Lower lobe of right lung (tissue), 2 donors: ENCODE data around the gene NKAIN2. TPM values are rescaled to one million over a fixed set of nuclear protein-coding genes. Genes with fewer than 3 reads are reported as not detected.

ENCODE experiments used
- ATAC-seq, 2 donors: fragments of 200-7000 bp; cut with Tn5 transposase; one replicate each; pipeline ENCODE4 v1.9.1; 2020 to 2022; ENCODE audit warnings: mild to moderate bottlenecking in 2 of 2, moderate library complexity in 2 of 2
- DNase-seq: peaks from one replicate; pipeline ENCODE4 v3.0.0-alpha.2; 2020
- H3K27ac ChIP-seq: fragments of 200-600 bp; one replicate; pipeline ENCODE4 v1.8.0; 2022
- H3K27me3 ChIP-seq: fragments of 200-600 bp; one replicate; pipeline ENCODE4 v1.8.0; 2022; ENCODE audit warnings: low read depth
- H3K36me3 ChIP-seq: fragments of 200-600 bp; one replicate; pipeline ENCODE4 v1.8.0; 2022; ENCODE audit warnings: mild to moderate bottlenecking
- H3K4me1 ChIP-seq: fragments of 200-600 bp; one replicate; pipeline ENCODE4 v1.8.0; 2022
- H3K4me3 ChIP-seq: fragments of 200-600 bp; one replicate; pipeline ENCODE4 v1.8.0; 2022; ENCODE audit warnings: mild to moderate bottlenecking
- H3K9me3 ChIP-seq: fragments of 200-600 bp; one replicate; pipeline ENCODE4 v1.8.0; 2022
- CTCF ChIP-seq: fragments of 200-600 bp; IDR thresholded peaks from one replicate; pipeline ENCODE4 v1.8.0; 2022; ENCODE audit warnings: antibody characterized with exemption, mild to moderate bottlenecking
- intact Hi-C: fragments of 100-400 bp; cut with DNase I; formaldehyde crosslinking; loops from one replicate; pipeline ENCODE4 v1.11.0; 2022
- total RNA-seq: library from RNA; stranded (reverse); fragmentation: NEBNext Ultra II Directional; extraction: Animal tissue kit (Norgen Biotek cat#: 25700); gene quantifications from one replicate; pipeline ENCODE4 v1.2.1, GENCODE V29; 2021
- donor health status: DM: no; HTN: yes; CAD: no; lungs with severe emphysema.

NKAIN2 gene
- total RNA-seq, 1 donor from 2014 or later: 0.12 TPM

DNA sequence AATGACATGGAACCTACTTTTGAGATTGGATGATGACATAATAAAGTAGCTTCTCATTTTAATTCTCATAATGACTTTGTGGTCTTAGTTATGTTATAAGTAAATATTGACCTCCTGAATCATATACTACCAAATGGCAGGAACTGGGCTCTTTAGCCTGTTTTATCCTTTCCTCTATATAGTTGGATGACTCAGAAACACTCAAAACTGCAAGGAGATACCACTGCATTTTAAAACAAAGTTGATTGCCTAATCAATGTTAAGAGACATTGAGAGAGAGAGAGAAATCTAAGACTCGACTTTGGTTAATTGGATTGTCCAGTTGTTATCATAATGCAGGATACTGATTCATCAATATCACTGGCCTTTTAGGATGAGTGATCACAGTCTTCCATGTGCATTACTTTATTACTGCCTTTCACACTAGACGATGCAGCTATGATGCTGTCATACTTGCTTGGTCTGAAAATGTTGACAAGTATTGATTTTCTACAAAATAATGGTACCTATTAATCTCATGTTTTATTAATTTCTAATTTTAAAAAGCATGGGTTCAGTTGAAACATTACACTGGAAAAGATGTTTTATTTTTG lies 320.0 kb downstream of the NKAIN2 start:
- H3K27ac ChIP-seq: no peak overlapping the region
- H3K4me3 ChIP-seq: no peak overlapping the region
- no peak for ATAC-seq
- no peaks in the 10 kb centered on the region for H3K27me3 ChIP-seq
- no peak for DNase-seq
- no peaks in the 10 kb centered on the region for H3K9me3 ChIP-seq
- H3K4me1 ChIP-seq: no peaks in the 10 kb centered on the region
- TF ChIP-seq CTCF: no peak
- H3K36me3 ChIP-seq: no peaks in the 10 kb centered on the region
- intact Hi-C loops: no loop called here

DNA sequence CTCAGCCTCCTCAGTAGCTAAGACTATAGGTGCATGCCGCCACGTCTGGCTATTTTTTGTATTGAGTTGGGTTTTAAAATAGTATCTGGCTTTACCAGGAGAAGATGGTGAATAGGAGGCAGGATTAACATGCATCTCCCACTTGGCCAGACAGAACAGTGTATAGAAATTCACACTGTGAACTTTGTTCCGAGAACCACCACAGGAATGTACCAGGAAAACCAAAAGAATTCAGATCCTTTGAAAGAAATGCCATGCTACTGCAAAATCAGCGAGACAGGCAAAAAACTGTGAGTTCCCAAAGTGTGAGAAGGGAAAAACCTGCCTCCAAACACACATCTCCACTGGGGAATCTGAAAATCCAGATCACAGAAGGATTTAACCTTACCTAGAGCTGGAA lies 327.6 kb downstream of the NKAIN2 start:
- TF ChIP-seq CTCF: no peak
- Histone ChIP-seq H3K36me3 (no peaks in the 10 kb centered on the region), H3K4me1 (no peaks in the 10 kb centered on the region), H3K27ac (no peak overlapping the region), H3K9me3 (no peaks in the 10 kb centered on the region), H3K27me3 (no peaks in the 10 kb centered on the region), H3K4me3 (no peak overlapping the region)
- DNase-seq (no peak), ATAC-seq (no peak)
- intact Hi-C loops: no loop called here

- no peak for TF ChIP-seq CTCF
- no peaks in the 10 kb centered on the region for H3K9me3 ChIP-seq
- intact Hi-C loops: no loop called here
- H3K4me1 ChIP-seq: no peaks in the 10 kb centered on the region
- H3K36me3 ChIP-seq: no peaks in the 10 kb centered on the region
- H3K27me3 ChIP-seq: no peaks in the 10 kb centered on the region
- no peak overlapping the region for H3K27ac ChIP-seq
- no peak overlapping the region for H3K4me3 ChIP-seq
- ATAC-seq (no peak), DNase-seq (no peak)
These were observed 328.1 kb downstream of the NKAIN2 start for GRCh38 chr6:124131779-124132178.

DNA sequence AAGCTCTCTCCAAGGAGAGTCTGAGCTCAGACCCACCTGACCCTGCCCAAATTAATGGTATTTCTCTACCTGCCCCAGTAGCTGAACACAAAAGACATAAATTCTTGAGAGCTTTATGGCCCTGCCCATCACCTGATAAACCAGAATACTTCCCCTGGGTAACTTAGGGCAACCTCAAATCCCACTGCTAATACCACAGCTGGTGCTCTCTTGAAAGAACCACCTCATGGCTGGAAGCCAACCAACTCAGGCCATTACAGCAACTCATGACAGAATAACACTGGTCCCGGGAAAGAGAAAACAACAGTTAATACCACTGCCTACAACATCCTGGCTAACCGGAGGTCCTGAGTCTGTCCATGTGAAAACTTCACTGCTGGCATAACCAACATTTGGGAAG lies 328.6 kb downstream of the NKAIN2 start:
- TF ChIP-seq CTCF: no peak

GRCh38 chr6:124142852-124143251 lies 339.2 kb downstream of the NKAIN2 start:
- ATAC-seq: no peak
- no peaks in the 10 kb centered on the region for H3K36me3 ChIP-seq

More for the DNA sequence above, 328.6 kb downstream of the NKAIN2 start:
- DNase-seq: no peak
- intact Hi-C loops: no loop called here
- no peak for ATAC-seq
- Histone ChIP-seq H3K4me3 (no peak overlapping the region), H3K27ac (no peak overlapping the region), H3K27me3 (no peaks in the 10 kb centered on the region), H3K36me3 (no peaks in the 10 kb centered on the region), H3K9me3 (no peaks in the 10 kb centered on the region), H3K4me1 (no peaks in the 10 kb centered on the region)

More at GRCh38 chr6:124142852-124143251, 339.2 kb downstream of the NKAIN2 start:
- no peaks in the 10 kb centered on the region for H3K4me1 ChIP-seq
- intact Hi-C loops: no loop called here
- H3K4me3 ChIP-seq: no peak overlapping the region
- TF ChIP-seq CTCF: no peak
- DNase-seq: no peak
- no peak overlapping the region for H3K27ac ChIP-seq
- no peaks in the 10 kb centered on the region for H3K27me3 ChIP-seq
- H3K9me3 ChIP-seq: no peaks in the 10 kb centered on the region
